NOMO-1 treated with DMSO at 0.1 percent for 48 hours (cell line): Measurements from ENCODE around the gene MARK4.
A peak's percentile ranks its signal among the peaks of the same experiment; 100 is the strongest.
"Not testable (repeated sequence)": the region's sequence is repeated elsewhere in the genome, so short reads cannot be mapped to it uniquely, and the experiment has no call there.

ENCODE experiments used
- DNase-seq: peaks from one replicate; lab custom pipeline; 2025; ENCODE audit not compliant: unreplicated experiment; lab: John Stamatoyannopoulos, UW

Gene MARK4

DNA sequence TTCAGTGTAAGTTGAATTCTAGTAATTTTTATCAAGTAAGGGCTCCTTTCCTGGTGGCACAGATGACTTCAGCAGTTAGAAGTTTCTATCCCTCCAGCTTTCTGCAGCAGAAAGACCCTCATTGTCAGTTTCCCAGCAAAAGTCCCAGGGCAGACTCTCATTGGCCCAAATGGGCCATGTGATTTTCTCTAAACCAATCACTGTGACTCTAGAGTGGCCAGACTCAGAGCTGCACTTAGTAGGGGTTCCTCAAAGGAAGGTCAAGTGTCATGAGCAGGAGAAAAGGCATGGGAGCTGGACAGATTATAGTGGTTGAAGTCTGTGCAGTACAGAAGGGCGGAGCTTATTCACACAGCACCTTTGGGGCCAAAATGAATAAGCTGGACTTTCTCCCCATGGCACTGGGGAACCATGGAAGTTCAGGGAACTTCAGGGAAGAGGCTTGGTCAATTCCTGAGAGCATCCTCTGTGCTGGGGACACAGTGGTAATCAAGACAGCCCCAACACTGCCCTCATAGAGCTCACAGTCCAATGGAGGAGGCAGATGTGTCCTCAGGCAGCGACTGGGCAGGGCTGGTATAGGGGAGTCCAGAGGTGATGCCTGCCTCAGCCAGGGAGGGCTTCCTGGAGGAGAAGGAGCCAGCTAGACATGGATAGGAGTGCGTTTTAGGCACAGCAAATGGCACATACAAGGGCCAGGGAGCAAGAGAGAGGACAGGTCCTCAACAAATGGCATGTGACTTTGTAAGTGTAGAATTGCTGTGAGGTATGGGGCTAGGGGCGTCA lies 53.3 kb downstream of the MARK4 start:
- no peak for DNase-seq

DNA sequence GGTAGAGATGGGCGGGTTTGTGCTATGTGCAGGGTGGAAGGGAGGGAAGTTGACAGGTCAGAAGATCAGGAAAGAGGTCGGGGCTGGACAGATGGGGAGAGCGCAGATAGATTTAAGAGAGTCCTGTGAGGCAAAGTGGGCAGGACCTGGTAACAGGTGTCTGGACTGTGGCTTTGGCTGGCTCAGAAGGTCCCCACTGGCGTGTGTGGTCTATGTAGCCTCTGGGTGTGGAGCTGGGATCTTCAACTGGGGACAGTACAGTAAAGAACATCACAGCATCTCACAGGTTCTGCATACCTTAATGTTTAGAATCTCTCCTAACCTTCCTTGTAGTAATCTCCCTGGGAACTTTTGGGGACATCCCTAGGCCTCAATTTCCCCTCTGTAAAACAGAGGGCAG lies 53.9 kb downstream of the MARK4 start:
- no peak for DNase-seq

DNA sequence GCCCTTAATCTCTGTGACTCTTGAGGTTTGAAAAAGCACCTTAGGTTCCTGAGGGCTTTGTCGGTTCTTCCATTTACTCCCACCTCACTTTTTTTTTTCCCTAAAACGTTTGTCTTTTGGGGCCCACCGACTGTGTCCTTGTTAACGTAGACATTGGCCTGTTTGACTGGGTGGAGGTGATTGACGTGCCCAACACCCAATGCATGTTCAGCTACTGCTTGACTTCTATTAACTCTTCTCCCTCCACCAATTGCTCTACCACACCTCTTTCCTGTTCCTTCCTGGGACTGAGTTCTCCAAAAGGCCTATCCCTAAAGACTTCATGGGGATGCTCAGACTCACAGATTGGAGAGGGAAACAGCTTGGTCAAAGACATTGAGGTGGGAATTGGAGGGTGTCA lies 54.4 kb downstream of the MARK4 start:
- no peak for DNase-seq

DNA sequence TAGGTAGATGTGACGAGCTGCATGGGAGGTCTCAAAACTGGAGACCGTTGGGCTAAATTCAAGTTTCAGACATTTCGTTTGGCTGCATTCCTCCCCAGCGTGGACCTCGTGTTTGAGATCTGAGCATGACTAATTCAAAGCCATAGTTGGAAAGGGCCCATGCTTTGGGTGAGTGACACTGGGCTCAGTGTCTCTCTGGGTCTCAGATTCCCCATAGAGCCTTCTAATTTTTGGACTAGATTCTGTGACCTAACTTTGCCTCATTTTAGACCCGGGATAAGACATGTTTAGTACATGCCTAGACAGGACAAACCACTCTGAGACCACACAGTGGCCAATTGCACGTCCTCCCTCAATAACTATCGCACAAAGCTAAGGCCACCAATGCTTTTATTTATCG lies 55.0 kb downstream of the MARK4 start:
- no peak for DNase-seq

DNA sequence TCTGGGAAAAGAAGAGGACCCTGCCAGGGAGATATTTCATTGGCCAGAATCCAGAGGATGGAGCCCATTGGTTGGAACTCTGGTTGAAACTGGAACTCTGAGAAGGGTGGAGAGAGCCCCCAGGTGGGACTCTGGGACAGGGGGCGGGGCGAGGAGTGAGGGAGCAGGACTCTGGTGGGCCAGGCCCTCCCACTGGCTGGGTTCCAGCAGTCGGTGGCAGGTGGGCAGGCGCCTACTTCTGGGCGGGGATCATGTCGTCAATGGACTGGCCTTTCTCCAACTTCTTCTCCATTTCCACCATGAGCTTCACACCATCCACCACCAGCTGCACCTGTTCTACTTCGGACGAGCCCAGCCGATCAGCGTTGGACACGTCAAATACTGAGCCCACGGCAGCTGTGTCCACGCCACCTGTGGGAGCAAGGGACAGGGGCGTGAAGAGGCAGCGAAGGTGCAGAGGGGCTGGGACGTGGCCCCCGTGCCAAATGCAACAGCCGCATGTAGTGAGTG lies 55.5 kb downstream of the MARK4 start:
- DNase-seq: no peak

DNA sequence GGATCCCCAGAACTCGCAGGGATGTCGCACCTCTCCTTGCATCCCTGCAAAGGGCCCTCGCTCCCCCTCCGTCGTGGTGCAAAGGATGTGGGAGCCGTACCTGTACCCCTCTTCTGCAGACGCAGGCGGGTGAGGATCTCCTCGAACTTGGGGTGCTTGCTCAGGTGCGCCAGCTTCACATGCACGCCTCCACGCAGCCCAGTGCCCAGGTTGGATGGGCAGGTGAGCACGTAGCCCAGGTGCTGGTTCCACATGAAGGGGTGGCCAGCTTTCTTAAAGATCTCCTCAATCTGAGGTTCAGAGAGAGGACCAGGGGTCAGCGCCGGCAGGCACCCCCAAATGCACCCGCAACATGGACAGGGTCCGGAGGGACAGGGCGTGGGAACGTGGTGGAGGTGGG lies 56.3 kb downstream of the MARK4 start:
- no peak for DNase-seq

DNA sequence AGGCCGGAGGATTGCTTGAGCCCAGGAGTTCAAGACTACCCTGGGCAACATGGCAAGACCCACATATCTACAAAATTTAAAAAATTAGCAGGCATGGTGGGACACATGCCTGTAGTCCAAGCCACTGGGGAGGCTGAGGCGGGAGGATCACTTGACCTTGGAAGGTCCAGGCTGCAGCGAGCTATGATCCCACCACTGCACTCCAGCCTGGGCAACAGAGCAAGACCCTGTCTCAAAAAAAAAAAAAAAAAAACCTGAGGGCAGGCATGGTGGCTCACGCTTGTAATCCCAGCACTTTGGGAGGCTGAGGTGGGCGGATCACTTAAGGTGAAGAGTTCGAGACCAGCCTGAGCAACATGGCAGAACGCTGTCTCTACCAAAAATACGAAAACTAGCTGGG lies 58.3 kb downstream of the MARK4 start:
- not testable (repeated sequence) for DNase-seq

DNA sequence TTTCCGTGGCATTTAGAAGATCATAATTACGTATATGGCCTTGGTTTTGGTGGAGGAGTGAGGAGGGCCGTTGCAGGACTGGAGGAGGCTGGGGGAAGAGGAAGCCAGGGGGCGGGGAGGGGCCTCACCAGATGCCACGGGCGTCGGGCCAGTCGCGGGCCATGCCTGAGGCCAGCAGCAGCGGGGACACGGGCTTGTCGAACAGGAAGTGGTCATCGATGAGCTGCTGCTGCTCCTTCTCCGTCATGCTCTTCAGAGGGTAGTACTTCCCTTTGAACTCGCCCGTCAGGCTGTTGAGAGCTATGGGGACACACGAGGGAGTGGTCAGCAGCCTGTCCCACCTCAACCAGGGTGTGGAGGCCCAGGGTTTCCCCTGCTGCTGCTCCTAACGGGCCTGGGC lies 60.5 kb downstream of the MARK4 start:
- peak; percentile 51 for DNase-seq

DNA sequence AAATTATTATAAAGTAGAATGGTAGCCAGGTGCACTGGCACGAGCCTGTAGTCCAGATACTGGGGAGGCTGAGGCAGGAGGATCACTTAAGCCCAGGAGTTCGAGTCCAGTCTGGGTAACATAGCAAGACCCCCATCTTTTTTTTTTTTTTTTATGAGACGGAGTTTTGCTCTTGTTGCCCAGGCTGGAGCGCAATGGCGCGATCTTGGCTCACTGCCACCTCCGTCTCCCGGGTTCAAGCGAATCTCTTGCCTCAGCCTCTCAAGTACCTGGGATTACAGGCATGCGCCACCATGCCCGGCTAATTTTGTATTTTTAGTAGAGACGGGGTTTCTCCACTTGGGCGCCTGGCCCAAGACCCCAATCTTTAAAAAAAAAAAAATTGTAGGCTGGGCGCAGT lies 61.2 kb downstream of the MARK4 start:
- not testable (repeated sequence) for DNase-seq

DNA sequence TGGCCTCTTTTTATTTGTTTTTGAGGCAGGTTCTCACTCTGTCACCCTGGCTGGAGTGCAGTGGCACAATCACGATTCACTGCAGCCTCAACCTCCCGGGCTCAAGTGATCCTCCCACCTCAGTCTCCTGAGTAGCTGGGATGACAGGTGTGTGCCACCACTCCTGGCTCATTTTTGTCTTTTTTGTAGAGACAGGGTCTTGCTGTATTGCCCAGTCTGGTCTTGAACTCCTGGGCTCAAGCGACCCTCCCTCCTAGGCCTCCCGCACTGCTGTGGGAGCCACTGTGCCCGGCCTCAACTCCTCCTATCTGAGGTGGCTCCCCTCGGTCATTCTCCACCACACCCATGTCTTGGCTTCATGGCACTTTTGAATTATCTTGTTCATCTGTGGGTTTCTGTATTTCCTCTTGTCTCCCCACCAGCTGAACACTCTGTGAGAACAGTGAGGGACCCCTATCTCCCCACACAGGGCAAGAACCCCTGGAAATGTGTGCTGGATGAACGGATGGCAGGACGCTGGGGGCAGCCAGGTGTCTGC lies 63.7 kb downstream of the MARK4 start:
- no peak for DNase-seq

DNA sequence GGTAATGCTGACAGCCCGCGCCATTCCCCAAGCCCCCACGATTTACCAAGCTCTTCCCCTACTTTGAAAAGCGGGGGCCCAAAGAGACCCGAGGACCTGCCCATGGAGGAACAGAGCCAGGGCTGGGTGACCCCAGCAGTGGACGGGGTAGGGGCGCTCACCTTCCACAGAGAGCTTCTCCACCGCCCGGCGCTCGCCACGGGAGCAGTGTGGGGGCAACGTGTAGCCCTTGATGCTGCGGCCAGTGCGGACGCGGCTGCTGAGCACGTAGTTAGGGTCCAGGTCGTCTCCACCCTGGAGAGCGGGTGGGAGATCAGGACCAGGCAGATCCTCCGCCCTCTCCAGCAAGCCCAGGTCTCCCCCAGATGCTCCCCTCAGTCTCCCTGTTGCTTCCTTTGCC lies 64.2 kb downstream of the MARK4 start:
- no peak for DNase-seq

DNA sequence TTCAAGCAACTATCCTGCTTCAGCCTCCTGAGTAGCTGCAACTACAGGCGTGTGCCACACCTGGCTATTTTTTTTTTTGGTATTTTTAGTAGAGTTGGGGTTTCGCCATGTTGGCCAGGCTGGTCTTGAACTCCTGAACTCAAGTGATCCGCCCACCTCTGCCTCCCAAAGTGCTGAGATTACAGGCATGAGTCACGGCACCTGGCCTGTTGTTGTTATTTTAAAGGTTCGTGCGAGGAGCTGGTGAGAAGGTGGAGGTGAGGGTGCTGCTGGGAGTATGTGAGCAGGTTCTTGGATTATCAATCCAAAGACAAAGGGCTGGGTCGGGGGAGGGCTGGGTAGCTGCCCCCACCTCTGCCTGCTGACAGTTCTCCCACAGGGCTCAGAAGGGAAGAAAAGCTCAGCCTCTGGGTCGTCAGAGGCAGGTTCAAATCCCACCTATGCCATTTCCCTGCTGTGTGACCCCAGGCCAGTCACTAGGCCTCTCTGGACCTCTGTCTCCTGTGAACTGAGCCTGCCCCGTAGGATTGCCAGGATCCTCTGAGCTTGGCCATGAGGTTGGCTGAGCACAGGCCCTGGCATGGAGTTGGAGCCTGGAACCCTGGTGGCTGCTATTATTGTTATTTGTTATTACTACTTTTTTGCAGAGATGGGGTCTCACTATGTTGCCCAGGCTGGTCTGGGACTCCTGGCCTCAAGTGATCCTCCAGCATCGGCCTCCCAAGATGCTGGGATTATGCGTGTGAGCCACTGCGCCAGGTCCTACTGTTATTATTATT lies 70.1 kb downstream of the MARK4 start:
- no peak for DNase-seq

DNA sequence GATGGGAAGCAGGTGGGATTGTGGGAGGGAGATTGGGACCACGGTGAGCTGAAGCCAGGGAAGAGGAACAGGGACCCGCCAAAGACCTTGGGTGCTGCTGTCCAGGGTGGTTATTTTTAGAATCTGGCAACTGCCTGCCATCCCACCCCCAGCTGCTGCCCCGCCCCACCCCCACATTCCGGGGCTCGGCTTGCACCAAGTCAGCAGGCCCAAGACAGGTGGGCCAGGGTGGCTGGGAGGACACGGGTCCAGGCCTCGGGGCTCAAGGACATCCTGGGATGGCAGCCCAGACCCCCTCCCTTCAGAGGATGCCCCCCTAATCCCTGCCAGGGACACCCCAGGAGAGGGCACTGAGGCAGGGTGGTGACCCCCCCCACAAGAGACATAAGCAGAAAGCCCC lies 70.8 kb downstream of the MARK4 start:
- DNase-seq: no peak

DNA sequence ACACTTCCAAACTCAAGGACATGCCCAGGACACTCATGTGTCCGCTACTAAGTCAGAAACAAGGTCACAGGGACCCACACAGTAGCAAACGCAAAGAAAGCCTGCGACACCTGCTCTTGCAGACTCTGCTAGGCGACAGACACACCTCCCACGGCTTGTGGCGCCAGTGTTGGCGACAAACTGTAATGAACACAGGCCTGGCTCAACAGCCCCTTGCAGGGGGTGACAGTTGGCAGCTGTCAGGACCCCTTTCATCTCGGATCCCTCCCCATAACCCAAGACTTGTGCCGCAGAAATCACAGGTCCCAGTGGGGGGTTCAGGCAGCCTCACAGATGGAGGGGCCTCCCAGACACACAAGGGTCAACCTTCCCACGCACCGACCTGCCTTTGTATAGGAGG lies 71.2 kb downstream of the MARK4 start:
- no peak for DNase-seq

DNA sequence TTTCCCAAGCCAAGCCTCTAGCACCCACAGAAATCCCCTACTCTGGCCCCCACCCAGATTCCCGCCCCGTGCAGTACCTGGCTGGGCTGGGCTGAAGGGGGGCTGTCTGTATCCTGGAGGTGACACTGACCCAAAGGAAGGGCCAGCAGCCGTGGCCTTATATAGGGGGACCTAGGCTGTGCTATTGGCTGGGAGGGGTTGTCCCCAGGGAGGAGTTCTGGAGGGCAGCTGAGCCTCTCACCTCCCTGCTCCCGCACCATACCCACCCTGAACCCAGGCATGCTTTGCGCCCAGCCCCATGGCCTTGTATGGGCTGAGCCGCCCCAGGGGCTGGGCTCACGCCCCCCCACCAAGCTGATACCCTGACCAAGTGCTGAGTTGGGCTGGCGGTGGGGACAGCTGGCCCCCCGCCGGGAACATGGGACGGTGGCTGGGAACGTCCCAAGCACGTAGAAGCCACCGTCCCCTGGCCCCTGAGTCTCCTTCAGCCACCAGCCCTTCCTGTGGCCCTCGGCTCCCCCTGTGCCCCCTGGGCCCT lies 71.7 kb downstream of the MARK4 start, which contains the start of gene CKM:
TSS of gene CKM (minus strand) at position 132 of the 538 bp plus-strand sequence. CDS start 3,162 bp downstream, outside the sequence.
- no peak for DNase-seq

DNA sequence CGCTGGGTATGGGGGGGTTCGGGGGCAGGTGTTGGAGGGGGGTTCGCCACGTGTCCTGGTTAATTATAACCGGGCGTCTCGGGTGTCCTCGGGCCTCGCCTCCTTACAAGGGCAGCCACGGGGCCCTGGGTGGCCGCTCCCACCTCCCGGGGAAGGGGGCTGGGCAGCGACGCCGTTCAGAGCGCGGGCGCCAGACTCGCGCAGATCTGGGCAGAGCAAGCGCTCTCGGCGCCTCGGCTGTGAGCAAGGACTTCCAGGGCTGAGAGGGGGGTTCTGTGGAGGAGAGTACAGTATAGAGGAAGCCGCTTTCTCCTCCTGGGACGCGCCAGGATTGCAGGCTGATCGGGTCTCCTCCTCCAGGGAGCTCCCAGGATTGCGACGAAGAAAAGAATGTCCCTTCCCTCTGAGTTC lies 72.6 kb downstream of the MARK4 start:
- DNase-seq: no peak

DNA sequence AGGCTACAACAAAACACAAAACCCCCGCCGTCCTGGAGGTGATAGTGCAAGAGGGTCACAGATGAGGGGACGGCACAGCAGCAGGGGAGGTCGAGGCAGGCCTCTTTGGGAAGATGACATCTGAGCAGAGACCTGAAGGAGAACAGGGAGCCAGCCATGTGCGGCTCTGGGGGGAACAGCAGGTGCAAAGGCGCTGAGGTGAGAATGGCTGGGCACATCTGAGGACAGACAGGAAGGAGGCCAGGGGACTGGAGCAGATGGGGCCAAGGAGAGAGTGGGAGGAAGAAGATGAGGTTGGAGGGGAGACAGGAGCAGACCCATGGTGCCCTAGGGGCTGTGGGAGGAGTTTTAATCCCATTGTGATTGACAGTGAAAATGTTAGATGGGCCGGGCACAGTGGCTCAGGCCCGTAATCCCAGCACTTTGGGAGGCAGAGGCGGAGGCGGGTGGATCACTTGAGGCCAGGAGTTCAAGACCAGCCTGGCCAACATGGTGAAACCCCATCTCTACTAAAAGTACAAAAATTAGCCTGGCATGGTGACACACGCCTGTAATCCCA lies 73.4 kb downstream of the MARK4 start:
- no peak for DNase-seq

DNA sequence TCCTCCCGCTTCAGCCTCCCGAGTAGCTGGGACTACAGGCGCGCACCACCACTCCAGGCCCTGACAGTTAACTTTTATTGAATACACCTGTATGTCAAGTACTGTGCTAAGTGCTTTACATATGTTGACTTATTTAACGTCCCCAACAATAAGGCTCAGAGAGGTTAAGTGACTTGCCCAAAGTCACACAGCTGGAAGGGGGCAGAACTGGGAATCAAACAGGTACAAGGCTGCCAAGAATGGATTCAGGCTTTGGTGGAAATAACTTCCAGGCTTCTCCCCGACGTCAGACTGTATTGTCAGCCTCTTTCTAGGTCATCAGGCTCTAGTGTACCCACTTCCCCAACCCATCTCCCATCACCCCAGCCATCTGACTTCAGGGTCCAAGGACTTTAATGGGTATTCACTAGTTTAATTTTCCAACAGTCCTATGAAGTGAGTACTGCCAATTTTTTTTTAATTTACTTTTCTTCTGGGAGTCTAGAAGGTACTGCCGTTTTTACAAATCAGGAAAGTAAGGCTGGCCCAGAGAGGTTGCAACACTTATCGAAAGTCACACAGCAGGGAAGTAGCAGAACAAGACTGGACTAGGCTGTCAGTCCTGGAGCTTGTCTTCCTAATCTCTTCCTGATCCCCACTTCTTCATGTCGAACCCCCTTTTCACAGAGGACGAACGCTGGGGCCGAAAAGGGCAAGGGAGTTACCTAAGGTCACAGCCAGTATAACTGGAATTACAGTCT lies 76.5 kb downstream of the MARK4 start:
- DNase-seq: no peak

DNA sequence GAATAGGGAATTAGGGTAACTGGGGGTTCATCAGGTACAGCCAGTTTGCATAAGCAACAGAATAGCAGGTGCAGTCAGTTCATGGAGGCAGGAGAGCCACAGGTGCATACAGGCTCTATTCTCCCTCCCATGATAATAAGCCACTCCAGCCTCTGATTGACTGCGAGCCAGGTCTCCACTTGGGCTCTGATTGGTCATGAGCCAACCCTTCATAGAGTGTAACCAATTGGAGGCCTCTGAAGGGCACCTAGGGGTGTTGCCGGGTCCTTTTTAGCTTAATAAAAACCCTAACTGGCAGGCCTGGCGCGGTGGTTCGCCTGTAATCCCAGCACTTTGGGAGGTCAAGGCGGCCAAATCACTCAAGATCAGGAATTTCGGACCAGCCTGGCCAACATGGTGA lies 80.3 kb downstream of the MARK4 start:
- DNase-seq: no peak

DNA sequence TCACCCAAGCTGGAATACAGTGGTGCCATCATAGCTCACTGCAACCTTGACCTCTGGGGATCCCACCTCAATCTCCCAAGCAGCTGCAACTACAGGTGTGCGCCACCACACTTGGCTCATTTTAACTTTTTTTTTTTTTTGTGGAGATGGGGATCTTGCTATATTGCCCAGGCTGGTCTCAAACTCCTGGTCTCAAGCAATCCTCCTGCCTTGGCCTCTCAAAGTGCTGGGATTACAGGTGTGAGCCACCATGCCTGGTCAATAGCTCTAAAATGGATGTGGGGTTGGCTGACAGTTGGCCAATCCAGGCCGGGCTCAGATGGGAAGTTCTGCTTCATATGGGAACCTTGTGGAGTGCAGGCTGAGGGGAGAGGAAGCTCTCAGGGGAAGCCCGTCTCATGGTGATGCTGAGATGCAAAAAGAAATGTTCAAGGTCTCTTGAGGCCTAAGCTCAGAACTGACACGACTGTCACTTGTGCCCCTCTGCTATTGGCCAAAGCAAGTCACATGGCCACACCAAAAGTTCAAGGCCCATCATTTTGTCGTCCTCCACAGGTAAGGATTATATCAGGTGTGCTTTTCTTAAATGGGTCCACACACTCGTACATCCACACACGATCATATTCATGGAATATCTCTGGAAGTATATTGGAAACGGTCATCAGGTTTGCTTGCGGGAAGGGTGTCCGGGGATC lies 82.7 kb downstream of the MARK4 start:
- no peak for DNase-seq
